Endothelial cell of umbilical vein (primary cell): ENCODE results near the gene AQP12B. TPM values are rescaled to one million over a fixed set of nuclear protein-coding genes. Genes with fewer than 3 reads are reported as not detected.

Experiments used
- BruUV-seq: library from RNA; stranded (reverse); fragments of 400-500 nt; replicated peaks from 2 replicates; lab custom pipeline; 2021; lab: Mats Ljungman, UMichigan
- CTCF ChIA-PET: fragments of 300-600, 350-600 bp; sonication (Branson Sonifier 250); formaldehyde crosslinking; loops from one replicate; lab custom pipeline; 2021; ENCODE audit warnings: antibody characterized with exemption, inconsistent platforms; lab: Charles Lee
- POLR2A ChIA-PET: fragments of 300-600, 350-600 bp; sonication (Branson Sonifier 250); formaldehyde crosslinking; loops from one replicate; lab custom pipeline; 2021; ENCODE audit warnings: antibody characterized with exemption, inconsistent platforms; lab: Charles Lee
- DNase-seq: peaks from one replicate; pipeline ENCODE4 v3.0.0-alpha.2; 2011; ENCODE audit warnings: low read depth, low spot score
- FAIRE-seq: peaks from 2 replicates; lab custom pipeline; 2011; peaks lifted over from hg19 to GRCh38; lab: Jason Lieb, UNC
- H2AFZ ChIP-seq: 2 replicates; pipeline ENCODE4 v1.6.0; 2012; ENCODE audit warnings: low read depth, low read length, control low read depth, inconsistent platforms
- H3K27ac ChIP-seq: 2 replicates; pipeline ENCODE4 v1.5.1; 2011; ENCODE audit warnings: low read depth, mild to moderate bottlenecking, control low read depth, low read length, moderate library complexity; ENCODE audit not compliant: insufficient read depth
- H3K27me3 ChIP-seq, 2 experiments: 2 replicates each; pipeline versions ENCODE4 v1.6.0 to v1.6.1; 2011; ENCODE audit warnings: low read length in 2 of 2, mixed read lengths in 1 of 2; ENCODE audit not compliant: control insufficient read depth in 2 of 2, insufficient read depth in 2 of 2
- H3K36me3 ChIP-seq, 2 experiments: 2 replicates in 1 of 2; 3 replicates in 1 of 2; pipeline ENCODE4 v1.5.1; 2011; ENCODE audit warnings: low read length in 2 of 2, mild to moderate bottlenecking in 1 of 2, moderate library complexity in 1 of 2; ENCODE audit not compliant: control insufficient read depth in 2 of 2, insufficient read depth in 2 of 2; ENCODE audit errors: extremely low read depth in 1 of 2
- H3K4me1 ChIP-seq: 3 replicates; pipeline ENCODE4 v1.5.1; 2011; ENCODE audit warnings: mild to moderate bottlenecking, low read length; ENCODE audit not compliant: control insufficient read depth, insufficient read depth; ENCODE audit errors: extremely low read depth
- H3K4me2 ChIP-seq: 2 replicates; pipeline ENCODE4 v1.6.1; 2011; ENCODE audit warnings: low read length, control low read depth, mixed read lengths; ENCODE audit not compliant: insufficient read depth
- H3K4me3 ChIP-seq, 3 experiments: fragments of 200-600 bp in 1 of 3; sonication (generic), shearing (Covaris generic) in 1 of 3; replicated peaks in 1 of 3; 2 replicates each; pipeline ENCODE4 v1.5.1; 2011 to 2016; ENCODE audit warnings: control low read depth in 3 of 3, low read length in 3 of 3, mild to moderate bottlenecking in 2 of 3, inconsistent platforms in 1 of 3, low read depth in 1 of 3, moderate library complexity in 1 of 3; ENCODE audit not compliant: insufficient read depth in 1 of 3
- H3K79me2 ChIP-seq: 2 replicates; pipeline ENCODE4 v1.6.0; 2012; ENCODE audit warnings: low read length, inconsistent platforms; ENCODE audit not compliant: control insufficient read depth, insufficient read depth
- H3K9ac ChIP-seq: replicated peaks from 2 replicates; pipeline ENCODE3; 2011; ENCODE audit warnings: low read length, control low read depth; ENCODE audit not compliant: insufficient read depth; ENCODE audit errors: extremely low read depth
- H3K9me1 ChIP-seq: replicated peaks from 3 replicates; pipeline ENCODE4 v1.6.0; 2011; ENCODE audit warnings: mild to moderate bottlenecking, low read length; ENCODE audit not compliant: control insufficient read depth, insufficient read depth; ENCODE audit errors: extremely low read depth
- H3K9me3 ChIP-seq: replicated peaks from 2 replicates; pipeline ENCODE4 v1.5.1; 2012; ENCODE audit warnings: low read length, inconsistent platforms; ENCODE audit not compliant: control insufficient read depth, insufficient read depth
- H4K20me1 ChIP-seq: replicated peaks from 2 replicates; pipeline ENCODE3; 2011; ENCODE audit warnings: mild to moderate bottlenecking, low read length; ENCODE audit not compliant: control insufficient read depth, insufficient read depth; ENCODE audit errors: extremely low read depth
- CTCF ChIP-seq, 2 donors: IDR thresholded peaks; 1 replicate in 1 of 2; 2 replicates in 1 of 2; pipeline ENCODE4 v1.5.1; 2011; ENCODE audit warnings: low read length in 2 of 2, mild to moderate bottlenecking in 2 of 2, moderate library complexity in 2 of 2, control low read depth in 1 of 2, inconsistent platforms in 1 of 2, low read depth in 1 of 2; ENCODE audit not compliant: insufficient read depth in 1 of 2; ENCODE audit errors: extremely low read depth in 1 of 2
- EZH2 ChIP-seq: IDR thresholded peaks from 2 replicates; pipeline ENCODE4 v1.6.1; 2012; ENCODE audit warnings: borderline replicate concordance, low read depth, mild to moderate bottlenecking, moderate library complexity, low read length, inconsistent platforms; ENCODE audit not compliant: severe bottlenecking
- MAX ChIP-seq: IDR thresholded peaks from 2 replicates; pipeline ENCODE4 v1.6.1; 2011; ENCODE audit not compliant: insufficient read depth, insufficient read length
- POLR2A ChIP-seq: IDR thresholded peaks from 2 replicates; pipeline ENCODE4 v1.6.1; 2012; ENCODE audit warnings: low read depth, mild to moderate bottlenecking, control low read depth, low read length
- POLR2AphosphoS5 ChIP-seq: IDR thresholded peaks from 2 replicates; pipeline ENCODE4 v1.6.1; 2012; ENCODE audit warnings: low read depth, mild to moderate bottlenecking, control low read depth, low read length, moderate library complexity; ENCODE audit not compliant: insufficient read depth
- dilution Hi-C: fragments of 300-500 bp; cut with MboI; formaldehyde crosslinking; loops from one replicate; pipeline ENCODE4 v1.15.0; 2019; ENCODE audit warnings: low sequenced_read_pairs; ENCODE audit not compliant: extremely low pct_ligation_motif_present
- intact Hi-C: fragments of 100-400 bp; cut with micrococcal nuclease; formaldehyde crosslinking; loops from one replicate; pipeline ENCODE4 v1.10.0; 2022
- polyA plus RNA-seq, 4 experiments: library from polyadenylated mRNA; depleted of rRNA in 3 of 4; stranded (reverse) in 3 of 4; unstranded in 1 of 4; fragments of >200 nt; gene quantifications; 2 replicates each; pipeline versions ENCODE4 v1.2.1 to v1.2.3, GENCODE V29; 2011 to 2012; ENCODE audit warnings: missing spikeins in 1 of 4
- total RNA-seq: library from RNA; stranded (reverse); gene quantifications from 2 replicates; pipeline ENCODE4 v1.2.3, GENCODE V29; 2021

The AQP12B gene
- total and polyA plus RNA-seq, 2 donors (not counting 3 experiments of a cell fraction or from before 2014, with no cell fraction given), result not detected

- no peak for TF ChIP-seq EZH2
- TF ChIP-seq POLR2AphosphoS5, result no peak
- no peak for TF ChIP-seq CTCF (IDR thresholded peaks at IDR 0.05; ENCODE audit: extremely low read depth in 1 of 2, insufficient read depth in 1 of 2, low read depth in 1 of 2, low read length in 2 of 2)
- no peak for TF ChIP-seq MAX
- no peak for TF ChIP-seq POLR2A
- Histone ChIP-seq H3K9me1 (no peaks in the 10 kb centered on the region), H3K9ac (no peak overlapping the region), H3K27me3 (no peaks in the 10 kb centered on the region), H3K4me3 (no peak overlapping the region), H3K9me3 (no peaks in the 10 kb centered on the region), H3K79me2 (no peaks in the 10 kb centered on the region), H2AFZ (no peak overlapping the region), H4K20me1 (no peaks in the 10 kb centered on the region), H3K36me3 (no peaks in the 10 kb centered on the region), H3K4me1 (no peaks in the 10 kb centered on the region), H3K27ac (no peak overlapping the region), H3K4me2 (no peak overlapping the region)
- ChIA-PET CTCF (interaction anchor here (2.0 kb wide), 1 partner anchor 191 kb away, joined by 12 read pairs; no protein-coding TSS in a partner anchor), POLR2A (no interaction called here)
- DNase-seq, result no peak
- no TSS peak for BruUV-seq
- dilution Hi-C loops (no loop called here), intact Hi-C loops (loop anchor here (5.0 kb wide), 1 partner anchor 193 kb away; no protein-coding TSS in a partner anchor)
- no peak for FAIRE-seq
Observed at GRCh38 chr2:240705204-240705791, 22.6 kb upstream of the AQP12B start.
